ENCODE measurements around the gene ITM2C.

Gene ITM2C

GRCh38 chr2:230825354-230825753 is 39.4 kb upstream of the ITM2C start:
- H3K27me3 ChIP-seq (ENCODE audit: control insufficient read depth in 1 of 2, insufficient read depth in 1 of 2, low read length in 2 of 2): peaks cover 5 to 31% of the 10 kb centered on the region in 2 experiments
- H3K4me3 ChIP-seq (ENCODE audit: insufficient read depth in 1 of 2, low read depth in 1 of 2, low read length in 2 of 2): no peak overlapping the region
- H2BK120ac ChIP-seq (ENCODE audit: low read depth, low read length): no peak overlapping the region
- H3K79me1 ChIP-seq (replicated peaks; ENCODE audit: low read length, poor library complexity, severe bottlenecking): peaks cover 2% of the 10 kb centered on the region
- no peak overlapping the region for H3K18ac ChIP-seq (ENCODE audit: low read depth in 1 of 2, low read length in 2 of 2)
- no peak overlapping the region for H2AK5ac ChIP-seq (ENCODE audit: low read length, severe bottlenecking)
- H4K8ac ChIP-seq (ENCODE audit: low read length): no peak overlapping the region
- H3K23ac ChIP-seq (ENCODE audit: low read length in 2 of 2): no peak overlapping the region
- no CpG with 5 or more reads among the region's 1 CpG for WGBS
- no peak overlapping the region for H4K91ac ChIP-seq (ENCODE audit: low read length)
- peaks cover 12 to 17% of the 10 kb centered on the region in 2 experiments for H3K36me3 ChIP-seq (ENCODE audit: control insufficient read depth in 1 of 2, insufficient read depth in 2 of 2, low read depth in 1 of 2, low read length in 2 of 2)
- H3K9ac ChIP-seq (ENCODE audit: low read length): no peak overlapping the region
- no peaks in the 10 kb centered on the region for H3K9me3 ChIP-seq (ENCODE audit: control insufficient read depth, low read length)
- peaks cover 1% of the 10 kb centered on the region for H3K4me1 ChIP-seq (ENCODE audit: control insufficient read depth, insufficient read depth, low read depth, low read length)
- DNase-seq: no peak
- no peak overlapping the region for H3K27ac ChIP-seq (ENCODE audit: low read length, poor library complexity, severe bottlenecking)
- no peak overlapping the region for H2BK15ac ChIP-seq (ENCODE audit: low read depth, poor library complexity, severe bottlenecking)
- H2BK5ac ChIP-seq (ENCODE audit: low read depth, low read length, poor library complexity, severe bottlenecking): no peak overlapping the region
- no peak overlapping the region for H2BK12ac ChIP-seq (ENCODE audit: low read length in 2 of 2)
- no peak overlapping the region for H3K4me2 ChIP-seq (ENCODE audit: low read length, poor library complexity, severe bottlenecking)
- H3K14ac ChIP-seq (ENCODE audit: low read length in 2 of 2): no peak overlapping the region
- H3K4ac ChIP-seq (ENCODE audit: low read depth in 1 of 2, low read length in 2 of 2): no peak overlapping the region
- H2AFZ ChIP-seq (ENCODE audit: low read depth, low read length): no peak overlapping the region

- H3K4ac ChIP-seq (ENCODE audit: low read depth in 1 of 2, low read length in 2 of 2): no peak overlapping the region
- 95% methylated on average over 33 of the region's 36 CpGs for WGBS
- no peak overlapping the region for H3K4me2 ChIP-seq (ENCODE audit: low read length, poor library complexity, severe bottlenecking)
- H3K79me1 ChIP-seq (replicated peaks; ENCODE audit: low read length, poor library complexity, severe bottlenecking): no peaks in the 10 kb centered on the region
- no peak overlapping the region for H2AFZ ChIP-seq (ENCODE audit: low read depth, low read length)
- H2BK12ac ChIP-seq (ENCODE audit: low read length in 2 of 2): no peak overlapping the region
- no peak overlapping the region for H2AK5ac ChIP-seq (ENCODE audit: low read length, severe bottlenecking)
- no peak overlapping the region for H3K23ac ChIP-seq (ENCODE audit: low read length in 2 of 2)
- H3K4me3 ChIP-seq (ENCODE audit: insufficient read depth in 1 of 2, low read depth in 1 of 2, low read length in 2 of 2): peak overlapping the region in 1 of 2 experiments; percentile 53
- no peaks in the 10 kb centered on the region for H3K9me3 ChIP-seq (ENCODE audit: control insufficient read depth, low read length)
- H2BK5ac ChIP-seq (ENCODE audit: low read depth, low read length, poor library complexity, severe bottlenecking): no peak overlapping the region
- no peak overlapping the region for H3K18ac ChIP-seq (ENCODE audit: low read depth in 1 of 2, low read length in 2 of 2)
- H3K9ac ChIP-seq (ENCODE audit: low read length): no peak overlapping the region
- H3K27ac ChIP-seq (ENCODE audit: low read length, poor library complexity, severe bottlenecking): no peak overlapping the region
- no peak overlapping the region for H2BK15ac ChIP-seq (ENCODE audit: low read depth, poor library complexity, severe bottlenecking)
- H2BK120ac ChIP-seq (ENCODE audit: low read depth, low read length): no peak overlapping the region
- peaks cover 19 to 47% of the 10 kb centered on the region in 2 experiments for H3K27me3 ChIP-seq (ENCODE audit: control insufficient read depth in 1 of 2, insufficient read depth in 1 of 2, low read length in 2 of 2)
- no peak overlapping the region for H4K8ac ChIP-seq (ENCODE audit: low read length)
- H3K4me1 ChIP-seq (ENCODE audit: control insufficient read depth, insufficient read depth, low read depth, low read length): peaks cover 1% of the 10 kb centered on the region
- no peak for DNase-seq
- H4K91ac ChIP-seq (ENCODE audit: low read length): no peak overlapping the region
- no peaks in the 10 kb centered on the region for H3K36me3 ChIP-seq (ENCODE audit: control insufficient read depth in 1 of 2, insufficient read depth in 2 of 2, low read depth in 1 of 2, low read length in 2 of 2)
- no peak overlapping the region for H3K14ac ChIP-seq (ENCODE audit: low read length in 2 of 2)
Observed at GRCh38 chr2:230827774-230828271, 36.9 kb upstream of the ITM2C start.

GRCh38 chr2:230828272-230828961 is 36.3 kb upstream of the ITM2C start:
- H3K18ac ChIP-seq (ENCODE audit: low read depth in 1 of 2, low read length in 2 of 2): no peak overlapping the region
- no peak overlapping the region for H2BK12ac ChIP-seq (ENCODE audit: low read length in 2 of 2)
- 91% methylated on average over 53 of the region's 61 CpGs for WGBS
- no peak overlapping the region for H3K27ac ChIP-seq (ENCODE audit: low read length, poor library complexity, severe bottlenecking)
- H3K4me2 ChIP-seq (ENCODE audit: low read length, poor library complexity, severe bottlenecking): no peak overlapping the region
- no peak overlapping the region for H3K9ac ChIP-seq (ENCODE audit: low read length)
- DNase-seq: no peak
- no peaks in the 10 kb centered on the region for H3K79me1 ChIP-seq (replicated peaks; ENCODE audit: low read length, poor library complexity, severe bottlenecking)
- H3K14ac ChIP-seq (ENCODE audit: low read length in 2 of 2): no peak overlapping the region
- H3K9me3 ChIP-seq (ENCODE audit: control insufficient read depth, low read length): no peaks in the 10 kb centered on the region
- no peak overlapping the region for H4K91ac ChIP-seq (ENCODE audit: low read length)
- peaks cover 1% of the 10 kb centered on the region for H3K4me1 ChIP-seq (ENCODE audit: control insufficient read depth, insufficient read depth, low read depth, low read length)
- H3K23ac ChIP-seq (ENCODE audit: low read length in 2 of 2): no peak overlapping the region
- no peak overlapping the region for H2AFZ ChIP-seq (ENCODE audit: low read depth, low read length)
- peaks cover 19 to 49% of the 10 kb centered on the region in 2 experiments for H3K27me3 ChIP-seq (ENCODE audit: control insufficient read depth in 1 of 2, insufficient read depth in 1 of 2, low read length in 2 of 2)
- no peak overlapping the region for H2AK5ac ChIP-seq (ENCODE audit: low read length, severe bottlenecking)
- H2BK15ac ChIP-seq (ENCODE audit: low read depth, poor library complexity, severe bottlenecking): no peak overlapping the region
- H2BK5ac ChIP-seq (ENCODE audit: low read depth, low read length, poor library complexity, severe bottlenecking): no peak overlapping the region
- H2BK120ac ChIP-seq (ENCODE audit: low read depth, low read length): no peak overlapping the region
- peak overlapping the region in 1 of 2 experiments; percentile 53 for H3K4me3 ChIP-seq (ENCODE audit: insufficient read depth in 1 of 2, low read depth in 1 of 2, low read length in 2 of 2)
- no peaks in the 10 kb centered on the region for H3K36me3 ChIP-seq (ENCODE audit: control insufficient read depth in 1 of 2, insufficient read depth in 2 of 2, low read depth in 1 of 2, low read length in 2 of 2)
- H4K8ac ChIP-seq (ENCODE audit: low read length): no peak overlapping the region
- H3K4ac ChIP-seq (ENCODE audit: low read depth in 1 of 2, low read length in 2 of 2): no peak overlapping the region

GRCh38 chr2:230829293-230829692 is 35.4 kb upstream of the ITM2C start:
- H3K4me2 ChIP-seq (ENCODE audit: low read length, poor library complexity, severe bottlenecking): no peak overlapping the region
- 91% methylated on average over 14 of the region's 14 CpGs for WGBS
- no peak overlapping the region for H2BK5ac ChIP-seq (ENCODE audit: low read depth, low read length, poor library complexity, severe bottlenecking)
- no peak overlapping the region for H3K27ac ChIP-seq (ENCODE audit: low read length, poor library complexity, severe bottlenecking)
- H2BK12ac ChIP-seq (ENCODE audit: low read length in 2 of 2): no peak overlapping the region
- peaks cover 1% of the 10 kb centered on the region for H3K4me1 ChIP-seq (ENCODE audit: control insufficient read depth, insufficient read depth, low read depth, low read length)
- no peak overlapping the region for H2AK5ac ChIP-seq (ENCODE audit: low read length, severe bottlenecking)
- H4K8ac ChIP-seq (ENCODE audit: low read length): no peak overlapping the region
- no peaks in the 10 kb centered on the region for H3K36me3 ChIP-seq (ENCODE audit: control insufficient read depth in 1 of 2, insufficient read depth in 2 of 2, low read depth in 1 of 2, low read length in 2 of 2)
- no peak overlapping the region for H2BK120ac ChIP-seq (ENCODE audit: low read depth, low read length)
- no peaks in the 10 kb centered on the region for H3K79me1 ChIP-seq (replicated peaks; ENCODE audit: low read length, poor library complexity, severe bottlenecking)
- no peak for DNase-seq
- H3K9me3 ChIP-seq (ENCODE audit: control insufficient read depth, low read length): no peaks in the 10 kb centered on the region
- no peak overlapping the region for H2BK15ac ChIP-seq (ENCODE audit: low read depth, poor library complexity, severe bottlenecking)
- peaks cover 19 to 54% of the 10 kb centered on the region in 2 experiments for H3K27me3 ChIP-seq (ENCODE audit: control insufficient read depth in 1 of 2, insufficient read depth in 1 of 2, low read length in 2 of 2)
- no peak overlapping the region for H3K9ac ChIP-seq (ENCODE audit: low read length)
- H3K18ac ChIP-seq (ENCODE audit: low read depth in 1 of 2, low read length in 2 of 2): no peak overlapping the region
- H3K14ac ChIP-seq (ENCODE audit: low read length in 2 of 2): no peak overlapping the region
- no peak overlapping the region for H3K4ac ChIP-seq (ENCODE audit: low read depth in 1 of 2, low read length in 2 of 2)
- no peak overlapping the region for H2AFZ ChIP-seq (ENCODE audit: low read depth, low read length)
- no peak overlapping the region for H4K91ac ChIP-seq (ENCODE audit: low read length)
- H3K23ac ChIP-seq (ENCODE audit: low read length in 2 of 2): no peak overlapping the region
- no peak overlapping the region for H3K4me3 ChIP-seq (ENCODE audit: insufficient read depth in 1 of 2, low read depth in 1 of 2, low read length in 2 of 2)

Measured in mesenchymal stem cell (in vitro differentiated cells and primary cell).